GM12892 (cell line): Measurements from ENCODE around the gene DOCK2.

ENCODE experiments used
- POLR2A ChIP-seq: IDR thresholded peaks from 2 replicates; pipeline ENCODE4 v1.6.1; 2011; ENCODE audit warnings: low read depth, low read length, control low read depth
- POLR2AphosphoS5 ChIP-seq: IDR thresholded peaks from 2 replicates; pipeline ENCODE4 v1.6.1; 2011; ENCODE audit warnings: low read depth, low read length, control low read depth

DNA sequence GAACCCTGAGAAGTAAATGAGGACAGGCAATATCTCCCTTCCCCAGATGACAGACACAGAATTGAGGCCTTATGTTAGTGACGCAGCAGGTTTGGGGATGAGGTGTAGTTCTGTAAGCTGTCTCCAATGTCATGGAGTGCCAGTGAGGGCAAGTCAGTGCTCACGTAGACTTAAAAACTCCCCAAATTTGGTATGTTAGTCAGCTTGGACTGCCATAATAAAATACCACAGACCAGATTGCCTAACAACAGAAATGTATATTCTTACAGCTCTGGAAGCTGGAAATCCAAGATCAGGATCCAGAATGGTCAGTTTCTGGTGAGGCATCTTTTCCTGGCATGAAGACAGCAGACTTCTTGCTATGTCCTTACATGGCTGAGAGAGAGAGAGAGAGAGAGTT, 483.5 kb downstream of the DOCK2 start:
- TF ChIP-seq POLR2AphosphoS5 (no peak), POLR2A (no peak)
